ENCODE measurements around the gene CEP57L1. TPM values are rescaled to one million over a fixed set of nuclear protein-coding genes. Genes with fewer than 3 reads are reported as not detected.

The CEP57L1 gene
- 23.7 and 29.8 TPM in 2 replicates for total RNA-seq (2014; rRNA removed; shearing (Covaris generic))
- 21.1 and 22.9 TPM in 2 replicates for polyA plus RNA-seq (2014; cell fraction: nucleus; rRNA removed)

DNA sequence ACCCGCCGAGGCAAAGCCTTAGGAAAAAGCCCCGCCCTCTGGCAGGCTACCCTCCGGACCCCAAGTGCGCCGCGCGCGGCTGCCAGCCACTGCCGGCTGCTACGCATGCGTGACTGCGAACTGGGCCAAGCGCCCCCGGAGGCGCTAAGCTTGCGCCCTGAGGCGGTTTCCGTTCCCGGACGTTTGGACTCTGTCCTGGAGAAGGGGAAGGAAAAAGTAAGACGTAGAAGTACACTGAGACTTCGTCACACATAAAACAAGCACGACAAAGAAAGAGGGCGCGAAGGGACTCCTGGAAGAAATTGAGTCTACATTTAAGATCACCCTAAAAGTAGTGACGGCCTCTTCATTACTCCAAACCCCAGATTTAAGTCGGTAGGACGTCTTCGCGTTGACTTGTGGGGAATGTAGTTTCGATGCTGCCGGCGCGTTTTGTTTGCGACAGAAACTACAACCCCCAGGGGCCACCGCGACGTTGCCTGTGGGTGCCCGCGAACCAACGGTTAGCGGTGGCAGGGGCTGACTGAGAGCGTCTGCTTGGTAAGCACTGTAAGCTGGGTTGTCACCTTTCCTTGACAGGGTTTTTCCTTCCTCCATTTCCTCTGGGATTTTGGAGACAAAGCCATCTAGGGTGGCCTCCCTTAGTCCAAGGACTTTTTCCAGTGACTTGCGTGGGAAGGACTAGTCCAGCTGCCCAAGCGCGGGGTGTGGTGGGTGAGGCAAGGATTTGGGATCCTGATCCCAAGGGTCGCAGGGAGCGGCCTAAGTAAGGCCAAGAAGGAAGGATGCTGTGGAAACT, at the start of gene CEP57L1:
TSS of gene CEP57L1 (plus strand) at position 472 of the 799 bp plus-strand sequence. CDS start 49,715 bp downstream, outside the sequence.
- DNase-seq (ENCODE audit: extremely low read depth, low read depth): peak; percentile 90

- no peak for DNase-seq (ENCODE audit: extremely low read depth, low read depth)
Observed at GRCh38 chr6:109048176-109048575, 47.1 kb upstream of the CEP57L1 start.

DNA sequence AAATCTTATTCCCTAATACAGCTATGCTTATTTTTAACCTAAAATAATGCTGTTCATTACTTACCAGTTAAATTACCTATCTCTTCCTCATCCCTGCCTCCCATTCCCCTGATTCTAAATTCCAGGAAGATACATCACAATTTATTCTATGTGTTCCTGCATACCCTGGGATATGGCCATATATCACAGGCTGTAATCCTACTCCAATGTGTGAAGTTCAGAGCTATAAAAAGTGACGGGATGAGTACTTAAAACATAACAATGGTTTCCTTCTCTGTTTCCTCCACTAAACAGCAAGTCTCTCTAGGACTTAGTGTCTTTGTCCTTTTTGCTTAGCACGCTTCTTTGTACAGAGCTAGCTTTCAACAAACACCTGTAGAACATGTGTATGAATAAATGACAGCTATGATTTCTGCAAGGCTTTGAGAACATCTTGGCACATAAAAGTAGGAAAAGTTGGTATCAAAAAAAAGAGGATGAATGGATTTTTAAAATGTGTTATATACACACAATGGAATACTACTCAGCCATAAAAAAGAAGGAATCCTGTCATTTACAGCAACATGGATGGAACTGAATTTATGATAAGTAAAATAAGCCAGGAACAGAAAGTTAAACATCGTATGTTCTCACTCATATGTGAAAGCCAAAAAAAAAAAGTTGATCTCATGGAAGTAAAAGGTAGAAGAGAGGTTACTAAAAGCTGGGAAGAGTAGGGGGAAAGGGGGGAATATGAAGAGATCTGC, 46.5 kb upstream of the CEP57L1 start:
- DNase-seq (ENCODE audit: extremely low read depth, low read depth): no peak

DNA sequence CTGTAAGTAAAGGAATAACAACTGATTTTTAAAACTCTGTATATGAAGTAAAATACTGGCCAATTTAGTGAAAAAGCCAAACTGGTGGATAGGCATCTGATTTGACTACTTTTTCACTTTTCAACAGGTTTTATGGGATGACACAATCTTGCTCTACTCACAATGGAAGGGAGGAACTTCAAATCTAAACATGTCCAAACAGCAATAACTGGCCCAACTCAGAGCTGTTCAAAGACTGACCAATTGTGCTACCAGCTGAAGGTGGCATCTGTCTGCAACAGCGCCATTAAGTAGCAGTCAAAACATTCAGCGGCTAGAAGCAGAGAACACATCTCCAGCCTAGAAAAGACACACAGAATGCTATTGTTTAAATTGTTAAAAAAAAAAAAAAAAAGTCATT, 45.3 kb upstream of the CEP57L1 start:
- no peak for DNase-seq (ENCODE audit: extremely low read depth, low read depth)

- DNase-seq (ENCODE audit: extremely low read depth, low read depth): no peak
Observed at GRCh38 chr6:109050447-109051102, 44.7 kb upstream of the CEP57L1 start.

- no peak for DNase-seq (ENCODE audit: extremely low read depth, low read depth)
Observed at GRCh38 chr6:109051301-109052017, 43.8 kb upstream of the CEP57L1 start.

GRCh38 chr6:109052018-109052651, 43.2 kb upstream of the CEP57L1 start:
- DNase-seq (ENCODE audit: extremely low read depth, low read depth): no peak

GRCh38 chr6:109052852-109053251, 42.5 kb upstream of the CEP57L1 start:
- no peak for DNase-seq (ENCODE audit: extremely low read depth, low read depth)

GRCh38 chr6:109053336-109053735, 42.0 kb upstream of the CEP57L1 start:
- no peak for DNase-seq (ENCODE audit: extremely low read depth, low read depth)

DNA sequence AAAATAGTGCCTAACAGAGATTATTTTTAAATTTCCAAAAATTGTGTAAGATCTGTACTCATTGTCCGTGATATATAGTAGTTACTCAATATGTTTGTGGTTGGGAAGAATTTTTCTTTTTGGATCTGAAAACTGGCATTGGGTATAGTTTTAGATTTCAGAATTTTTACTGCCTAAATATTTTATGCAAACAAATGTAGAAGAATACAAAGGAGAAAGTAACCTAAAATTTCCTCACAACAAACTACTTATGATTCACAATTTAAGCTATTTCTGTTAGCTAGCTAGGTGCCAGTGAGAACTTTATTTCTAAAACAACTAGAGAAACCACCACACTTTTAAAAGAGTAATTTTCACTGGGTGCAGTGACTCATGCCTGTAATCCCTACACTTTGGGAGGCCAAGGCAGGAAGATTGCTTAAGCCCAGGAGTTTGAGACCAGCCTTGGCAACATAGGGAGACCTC, 39.5 kb upstream of the CEP57L1 start:
- DNase-seq (ENCODE audit: extremely low read depth, low read depth): no peak

DNA sequence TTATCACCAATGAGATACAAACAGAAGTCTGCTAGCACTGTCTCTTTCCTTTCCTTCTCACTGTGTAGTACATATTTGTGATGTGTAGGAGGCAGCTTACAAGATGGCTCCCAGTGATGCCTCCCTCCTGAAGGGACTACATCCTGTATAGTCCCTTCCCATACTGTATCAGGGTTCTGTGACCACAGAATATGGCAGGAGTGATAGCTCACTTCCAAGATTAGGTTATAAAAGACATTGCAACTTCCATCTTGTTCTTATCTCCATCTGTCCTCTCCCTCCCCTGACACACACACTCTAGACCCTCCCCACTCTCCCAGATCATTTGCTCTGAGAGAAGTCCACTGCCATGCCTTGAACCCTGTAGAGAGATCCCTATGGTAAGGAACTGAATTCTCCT, 38.6 kb upstream of the CEP57L1 start:
- no peak for DNase-seq (ENCODE audit: extremely low read depth, low read depth)

DNA sequence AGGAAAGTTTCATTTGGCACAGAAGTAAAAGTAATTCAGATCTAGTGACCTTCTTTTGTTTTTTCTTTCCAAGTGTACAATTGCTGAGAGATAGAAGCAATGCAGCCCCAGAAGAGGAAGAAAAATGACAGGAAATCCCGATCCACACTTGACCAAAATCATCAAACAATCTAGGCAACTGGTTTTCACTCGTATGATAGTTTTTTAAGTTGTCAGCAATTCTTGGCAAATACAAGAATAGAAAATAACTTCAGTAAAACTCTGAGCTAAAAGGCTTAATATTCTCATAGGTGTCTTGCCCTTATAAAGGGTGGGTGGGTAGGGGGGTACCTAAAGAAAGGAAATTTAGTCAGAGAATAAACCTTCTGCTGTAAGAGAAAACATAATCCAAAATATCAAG, 36.7 kb upstream of the CEP57L1 start:
- no peak for DNase-seq (ENCODE audit: extremely low read depth, low read depth)

DNA sequence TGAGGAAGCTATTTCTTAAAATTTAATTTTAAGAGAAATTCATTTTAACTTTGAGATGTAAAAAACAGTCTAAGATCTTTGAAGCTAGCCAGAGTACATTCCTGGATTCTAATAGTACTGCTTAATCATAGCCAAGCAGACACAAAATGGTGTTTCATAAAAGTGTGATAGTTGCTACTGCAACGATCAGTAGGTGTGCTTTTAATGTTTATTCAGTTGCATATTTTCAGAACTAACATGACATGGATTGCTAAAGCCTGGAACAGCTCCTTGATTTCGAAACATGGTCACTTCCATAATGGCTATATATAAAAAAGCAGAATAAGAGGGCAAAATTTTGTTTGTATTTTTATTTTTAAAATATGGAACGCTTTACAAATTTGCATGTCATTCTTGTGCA, 36.2 kb upstream of the CEP57L1 start:
- DNase-seq (ENCODE audit: extremely low read depth, low read depth): no peak

GRCh38 chr6:109059571-109060021, 35.7 kb upstream of the CEP57L1 start:
- no peak for DNase-seq (ENCODE audit: extremely low read depth, low read depth)

GRCh38 chr6:109060571-109060970, 34.7 kb upstream of the CEP57L1 start:
- DNase-seq (ENCODE audit: extremely low read depth, low read depth): no peak

GRCh38 chr6:109062216-109062615, 33.1 kb upstream of the CEP57L1 start:
- no peak for DNase-seq (ENCODE audit: extremely low read depth, low read depth)

DNA sequence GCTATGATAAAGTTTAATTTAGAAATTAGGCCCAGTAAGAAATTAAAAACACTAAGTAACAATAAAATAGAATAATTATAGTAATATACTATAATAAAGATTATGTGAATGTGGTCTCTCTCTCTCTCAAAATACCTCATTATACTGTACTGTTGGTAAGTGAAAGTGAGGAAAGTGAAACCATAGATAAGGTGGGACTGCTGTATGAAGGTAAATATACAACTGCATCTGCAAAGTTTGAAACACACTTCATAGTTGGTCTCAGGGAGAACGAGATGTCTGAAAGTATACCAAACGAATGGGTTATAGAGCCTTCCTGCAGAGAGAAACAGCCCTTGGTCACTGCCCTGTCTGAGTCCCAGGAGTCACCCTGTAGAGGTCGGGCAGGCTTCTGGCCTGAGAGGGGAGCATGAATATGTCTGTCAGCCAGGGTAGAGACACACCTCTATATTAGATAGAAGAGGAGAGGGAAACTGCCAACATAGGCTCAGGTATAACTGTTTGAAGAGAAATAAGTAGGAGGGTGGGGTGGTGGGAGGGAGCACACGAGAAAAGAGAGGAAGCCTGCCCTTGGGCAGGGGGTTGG, 32.4 kb upstream of the CEP57L1 start:
- DNase-seq (ENCODE audit: extremely low read depth, low read depth): no peak

- DNase-seq (ENCODE audit: extremely low read depth, low read depth): no peak
Observed at GRCh38 chr6:109069746-109070145, 25.6 kb upstream of the CEP57L1 start.

DNA sequence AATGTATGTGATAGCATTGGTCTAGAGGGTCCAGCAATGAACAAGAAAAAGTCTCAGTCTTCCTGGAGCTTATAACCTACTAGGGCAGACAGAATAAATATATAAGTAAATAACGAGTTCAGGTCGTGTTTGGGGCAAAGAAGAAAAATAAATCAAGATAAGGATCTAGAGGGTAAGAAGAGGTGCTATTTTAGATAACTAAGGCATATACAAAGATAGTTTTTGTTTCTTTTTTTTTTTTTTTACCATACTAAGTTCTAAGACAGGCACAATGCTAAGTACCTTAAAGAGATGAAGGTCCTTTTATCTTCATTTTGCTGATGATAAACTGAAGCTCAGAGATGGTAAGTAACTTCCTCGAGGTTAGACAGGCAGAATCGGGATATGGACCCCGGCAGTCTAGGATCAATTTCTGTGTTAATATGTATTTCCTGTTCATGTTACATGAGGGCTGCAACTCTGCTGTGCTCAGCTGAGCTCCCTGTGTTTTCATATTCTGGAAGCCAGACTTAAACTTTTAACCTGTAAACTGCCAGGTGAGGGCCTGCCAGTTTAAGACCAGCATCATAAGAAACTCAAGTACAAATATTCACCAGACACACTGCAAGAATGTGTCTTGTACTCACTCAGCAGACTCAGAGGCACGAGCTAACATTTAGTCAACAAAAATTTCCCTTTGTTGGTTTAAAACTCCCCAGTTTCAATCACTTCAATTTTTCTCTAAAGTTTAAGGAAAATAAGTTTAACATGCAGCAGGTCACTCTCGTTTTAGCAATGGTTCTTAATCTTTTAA, 24.0 kb upstream of the CEP57L1 start:
- no peak for DNase-seq (ENCODE audit: extremely low read depth, low read depth)
